Retina (tissue), 1 donor: ENCODE data around the gene SGCE.

Experiments used
- DNase-seq: peaks from one replicate; pipeline ENCODE4 v3.0.0-alpha.2; 2016

SGCE gene

GRCh38 chr7:94562525-94562924 lies 93.4 kb downstream of the SGCE start:
- no peak for DNase-seq

- no peak for DNase-seq
These were observed 94.0 kb downstream of the SGCE start for GRCh38 chr7:94561841-94562514.

GRCh38 chr7:94559972-94560371 lies 96.0 kb downstream of the SGCE start:
- no peak for DNase-seq

- DNase-seq, result no peak
These were observed 98.7 kb downstream of the SGCE start for GRCh38 chr7:94557215-94557614.

- DNase-seq, result no peak
These were observed 99.9 kb downstream of the SGCE start for GRCh38 chr7:94556028-94556427.

- no peak for DNase-seq
These were observed 108.8 kb downstream of the SGCE start for GRCh38 chr7:94547126-94547525.

- no peak for DNase-seq
These were observed 115.5 kb downstream of the SGCE start for GRCh38 chr7:94540428-94540827.
